Lower lobe of right lung (tissue), 2 donors: ENCODE measurements around the gene ALPI. TPM values are rescaled to one million over a fixed set of nuclear protein-coding genes. Genes with fewer than 3 reads are reported as not detected.

Experiments used
- ATAC-seq, 2 donors: fragments of 200-7000 bp; cut with Tn5 transposase; one replicate each; pipeline ENCODE4 v1.9.1; 2020 to 2022; ENCODE audit warnings: mild to moderate bottlenecking in 2 of 2, moderate library complexity in 2 of 2
- DNase-seq: peaks from one replicate; pipeline ENCODE4 v3.0.0-alpha.2; 2020
- H3K27ac ChIP-seq: fragments of 200-600 bp; one replicate; pipeline ENCODE4 v1.8.0; 2022
- H3K27me3 ChIP-seq: fragments of 200-600 bp; one replicate; pipeline ENCODE4 v1.8.0; 2022; ENCODE audit warnings: low read depth
- H3K36me3 ChIP-seq: fragments of 200-600 bp; one replicate; pipeline ENCODE4 v1.8.0; 2022; ENCODE audit warnings: mild to moderate bottlenecking
- H3K4me1 ChIP-seq: fragments of 200-600 bp; one replicate; pipeline ENCODE4 v1.8.0; 2022
- H3K4me3 ChIP-seq: fragments of 200-600 bp; one replicate; pipeline ENCODE4 v1.8.0; 2022; ENCODE audit warnings: mild to moderate bottlenecking
- H3K9me3 ChIP-seq: fragments of 200-600 bp; one replicate; pipeline ENCODE4 v1.8.0; 2022
- intact Hi-C: fragments of 100-400 bp; cut with DNase I; formaldehyde crosslinking; loops from one replicate; pipeline ENCODE4 v1.11.0; 2022
- total RNA-seq: library from RNA; stranded (reverse); fragmentation: NEBNext Ultra II Directional; extraction: Animal tissue kit (Norgen Biotek cat#: 25700); gene quantifications from one replicate; pipeline ENCODE4 v1.2.1, GENCODE V29; 2021
- TF ChIP-seq, protein P1 (sequence below): fragments of 200-600 bp; IDR thresholded peaks from one replicate; pipeline ENCODE4 v1.8.0; 2022; ENCODE audit warnings: antibody characterized with exemption, mild to moderate bottlenecking
- donor health status: DM: no; HTN: yes; CAD: no; lungs with severe emphysema.

Gene ALPI
- total RNA-seq, 1 donor from 2014 or later = not detected

DNA sequence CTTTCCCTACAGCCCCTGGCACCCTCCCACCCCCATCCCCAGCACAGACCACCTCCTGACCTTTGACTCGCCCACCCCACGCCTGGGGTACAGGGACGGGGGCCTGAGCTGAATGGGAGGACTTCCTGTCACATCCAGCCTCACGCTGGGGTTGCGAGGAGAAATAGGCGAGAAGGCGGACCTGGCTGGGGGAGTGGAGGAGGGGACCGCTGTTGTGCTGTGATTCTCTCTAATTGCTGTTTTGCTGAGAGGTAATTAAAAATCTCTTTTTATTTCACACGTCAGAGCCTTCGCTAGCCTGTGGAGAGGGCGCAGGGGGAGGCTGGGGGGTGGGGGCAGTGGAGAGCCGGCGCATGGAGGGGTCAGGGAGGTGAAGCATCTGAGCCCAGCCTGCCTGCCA lies 41.4 kb downstream of the ALPI start:
- intact Hi-C loops = no loop called here
- DNase-seq = no peak
- no peaks in the 10 kb centered on the region for H3K36me3 ChIP-seq

DNA sequence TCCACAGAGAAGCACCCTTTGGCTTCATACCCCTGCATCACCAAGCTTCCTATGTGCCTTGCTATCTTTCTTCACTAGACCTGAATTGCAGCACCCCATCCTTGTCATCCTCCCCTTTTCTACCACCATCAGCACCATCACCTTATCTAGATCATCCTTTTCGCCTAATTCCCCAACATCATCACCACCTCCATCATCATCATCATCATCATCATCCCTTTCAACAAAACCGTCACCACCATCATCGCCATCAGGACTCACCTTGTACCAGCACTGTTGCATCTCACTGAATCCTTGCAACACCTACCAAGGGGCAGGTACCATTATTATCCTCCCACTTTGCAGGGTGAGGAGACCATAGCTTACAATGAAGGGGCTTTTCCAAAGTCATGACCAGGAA lies 42.5 kb downstream of the ALPI start:
- intact Hi-C loops = no loop called here
- no peaks in the 10 kb centered on the region for H3K36me3 ChIP-seq
- TF ChIP-seq, protein P1, sequence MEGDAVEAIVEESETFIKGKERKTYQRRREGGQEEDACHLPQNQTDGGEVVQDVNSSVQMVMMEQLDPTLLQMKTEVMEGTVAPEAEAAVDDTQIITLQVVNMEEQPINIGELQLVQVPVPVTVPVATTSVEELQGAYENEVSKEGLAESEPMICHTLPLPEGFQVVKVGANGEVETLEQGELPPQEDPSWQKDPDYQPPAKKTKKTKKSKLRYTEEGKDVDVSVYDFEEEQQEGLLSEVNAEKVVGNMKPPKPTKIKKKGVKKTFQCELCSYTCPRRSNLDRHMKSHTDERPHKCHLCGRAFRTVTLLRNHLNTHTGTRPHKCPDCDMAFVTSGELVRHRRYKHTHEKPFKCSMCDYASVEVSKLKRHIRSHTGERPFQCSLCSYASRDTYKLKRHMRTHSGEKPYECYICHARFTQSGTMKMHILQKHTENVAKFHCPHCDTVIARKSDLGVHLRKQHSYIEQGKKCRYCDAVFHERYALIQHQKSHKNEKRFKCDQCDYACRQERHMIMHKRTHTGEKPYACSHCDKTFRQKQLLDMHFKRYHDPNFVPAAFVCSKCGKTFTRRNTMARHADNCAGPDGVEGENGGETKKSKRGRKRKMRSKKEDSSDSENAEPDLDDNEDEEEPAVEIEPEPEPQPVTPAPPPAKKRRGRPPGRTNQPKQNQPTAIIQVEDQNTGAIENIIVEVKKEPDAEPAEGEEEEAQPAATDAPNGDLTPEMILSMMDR = no peak
- H3K4me3 ChIP-seq = no peak overlapping the region
- DNase-seq (no peak), ATAC-seq (no peak)
- H3K27me3 ChIP-seq = peaks cover 22% of the 10 kb centered on the region
- peaks cover 6% of the 10 kb centered on the region for H3K4me1 ChIP-seq
- H3K27ac ChIP-seq = no peak overlapping the region
- H3K9me3 ChIP-seq = no peaks in the 10 kb centered on the region

More for the DNA sequence above, 41.4 kb downstream of the ALPI start:
- H3K27ac ChIP-seq = no peak overlapping the region
- TF ChIP-seq, protein P1 = no peak
- peaks cover 12% of the 10 kb centered on the region for H3K27me3 ChIP-seq
- H3K4me1 ChIP-seq = no peaks in the 10 kb centered on the region
- H3K9me3 ChIP-seq = no peaks in the 10 kb centered on the region
- no peak overlapping the region for H3K4me3 ChIP-seq
- ATAC-seq = no peak

DNA sequence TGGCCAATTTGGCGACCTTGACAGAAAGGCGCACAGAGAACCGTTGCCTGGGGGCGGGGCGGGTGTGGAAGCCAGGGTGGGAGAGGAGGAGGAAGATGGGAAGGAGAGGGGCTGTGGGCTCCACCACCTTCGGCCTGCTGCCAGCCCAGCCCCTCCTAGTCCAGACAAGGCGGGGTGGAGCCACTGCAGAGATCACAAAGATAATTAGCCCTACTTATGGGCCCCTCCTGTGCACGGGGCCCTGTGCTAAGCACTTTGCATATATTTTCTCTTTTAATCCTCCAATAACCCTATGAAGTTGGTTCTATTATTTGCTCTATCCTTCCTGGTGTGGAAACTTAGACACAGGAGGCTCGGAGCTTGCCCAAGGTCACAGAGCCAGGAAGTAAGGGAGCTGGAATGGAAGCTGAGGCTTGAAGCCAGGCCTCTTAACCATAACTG lies 45.4 kb downstream of the ALPI start:
- no peak for ATAC-seq
- Histone ChIP-seq H3K27me3 (peaks cover 50% of the 10 kb centered on the region), H3K4me3 (no peak overlapping the region), H3K9me3 (no peaks in the 10 kb centered on the region), H3K4me1 (peaks cover 11% of the 10 kb centered on the region), H3K27ac (no peak overlapping the region), H3K36me3 (no peaks in the 10 kb centered on the region)
- intact Hi-C loops = no loop called here
- DNase-seq = no peak
- TF ChIP-seq, protein P1 = no peak

DNA sequence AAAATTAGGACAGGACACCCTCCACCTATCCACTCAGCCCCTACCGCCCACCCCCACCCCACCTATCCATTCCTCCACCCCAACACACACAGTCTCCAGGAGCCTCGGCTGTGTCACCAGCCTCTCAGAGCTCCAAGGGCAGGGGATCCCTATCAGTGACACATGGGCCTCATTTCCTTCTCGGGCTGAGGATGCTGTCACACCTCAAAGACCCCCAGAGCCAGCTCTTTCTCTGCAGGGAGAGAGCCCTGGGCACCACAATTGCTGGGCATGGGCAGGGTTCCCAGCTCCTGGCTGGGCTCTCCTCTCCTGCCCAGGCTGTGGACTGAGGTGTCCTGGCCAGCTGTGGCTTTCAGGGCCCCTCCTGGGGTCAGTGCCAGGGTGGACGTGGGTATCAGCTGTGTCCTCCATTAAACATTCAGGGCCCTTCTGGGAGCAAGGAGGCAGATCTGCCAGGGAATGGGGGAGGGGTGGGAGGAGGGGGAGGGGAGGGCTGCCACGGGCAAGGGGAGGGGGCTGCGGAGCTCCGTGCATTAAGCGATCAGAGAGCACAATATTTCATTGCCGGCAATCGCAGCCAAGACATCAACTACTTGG lies 45.9 kb downstream of the ALPI start:
- Histone ChIP-seq H3K27ac (no peak overlapping the region), H3K9me3 (no peaks in the 10 kb centered on the region), H3K36me3 (no peaks in the 10 kb centered on the region), H3K4me3 (no peak overlapping the region), H3K4me1 (peaks cover 11% of the 10 kb centered on the region), H3K27me3 (peaks cover 56% of the 10 kb centered on the region)
- TF ChIP-seq, protein P1 = no peak
- no peak for ATAC-seq
- no peak for DNase-seq
- intact Hi-C loops = no loop called here

DNA sequence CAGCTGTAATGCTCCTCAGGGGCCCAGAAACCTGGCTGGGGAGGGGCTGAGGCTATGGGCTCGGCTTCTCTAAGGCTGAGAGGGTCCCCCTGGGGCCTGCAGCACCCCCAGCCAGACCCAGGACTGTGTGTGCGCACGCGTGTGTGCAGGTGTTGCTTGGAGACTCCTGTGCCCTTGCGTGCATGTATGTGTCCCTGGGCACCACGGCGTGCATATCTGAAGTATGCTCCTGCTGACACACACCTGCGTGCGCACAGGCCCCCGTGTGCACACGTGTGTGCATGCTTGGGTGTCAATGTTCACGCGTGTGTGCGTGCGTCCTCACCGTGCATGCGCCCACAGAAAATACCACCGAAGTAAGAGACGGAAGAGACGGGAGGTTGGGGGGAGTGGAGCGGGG lies 46.6 kb downstream of the ALPI start:
- DNase-seq = no peak
- Histone ChIP-seq H3K9me3 (no peaks in the 10 kb centered on the region), H3K4me3 (no peak overlapping the region), H3K36me3 (no peaks in the 10 kb centered on the region), H3K27ac (no peak overlapping the region), H3K27me3 (peaks cover 56% of the 10 kb centered on the region), H3K4me1 (peaks cover 11% of the 10 kb centered on the region)
- no peak for ATAC-seq
- TF ChIP-seq, protein P1 = no peak
- intact Hi-C loops = no loop called here
